WERI-Rb-1 (cell line): ENCODE data around the gene GABRG3.
A peak's percentile ranks its signal among the peaks of the same experiment; 100 is the strongest.

Experiments
- DNase-seq: peaks from one replicate; pipeline ENCODE4 v3.0.0-alpha.2; 2020
- H3K27ac ChIP-seq: fragments of 250-450 bp; sonication (Bioruptor Pico); 2 replicates; pipeline ENCODE4 v1.5.1; 2020; ENCODE audit warnings: mild to moderate bottlenecking, moderate library complexity
- H3K27me3 ChIP-seq: fragments of 250-450 bp; sonication (Bioruptor Pico); 2 replicates; pipeline ENCODE4 v1.5.1; 2021; ENCODE audit warnings: mild to moderate bottlenecking, low read depth, moderate library complexity; ENCODE audit not compliant: insufficient read depth, severe bottlenecking
- H3K36me3 ChIP-seq: fragments of 250-450 bp; sonication (Bioruptor Pico); 2 replicates; pipeline ENCODE4 v1.5.1; 2020; ENCODE audit warnings: mild to moderate bottlenecking, moderate library complexity
- H3K4me3 ChIP-seq: 2 replicates; pipeline ENCODE4 v1.5.1; 2011; ENCODE audit warnings: low read depth, mild to moderate bottlenecking, control low read depth, low read length
- H3K9me3 ChIP-seq: fragments of 250-450 bp; sonication (Bioruptor Pico); 2 replicates; pipeline ENCODE4 v1.5.1; 2021; ENCODE audit warnings: mild to moderate bottlenecking, moderate library complexity; ENCODE audit not compliant: severe bottlenecking
- CTCF ChIP-seq: IDR thresholded peaks from 2 replicates; pipeline ENCODE4 v1.5.1; 2011; ENCODE audit warnings: low read depth, mild to moderate bottlenecking, control low read depth, inconsistent platforms, low read length

Gene GABRG3

GRCh38 chr15:27339138-27339537 is 368.2 kb downstream of the GABRG3 start:
- H3K27ac ChIP-seq: no peak overlapping the region
- H3K27me3 ChIP-seq: no peaks in the 10 kb centered on the region
- H3K9me3 ChIP-seq: no peaks in the 10 kb centered on the region
- no peak for DNase-seq
- TF ChIP-seq CTCF: peak; percentile 20; the same call in 1 of the 2 replicates
- H3K4me3 ChIP-seq: no peak overlapping the region
- H3K36me3 ChIP-seq: no peaks in the 10 kb centered on the region

GRCh38 chr15:27341780-27342343 is 370.9 kb downstream of the GABRG3 start:
- H3K27me3 ChIP-seq: no peaks in the 10 kb centered on the region
- TF ChIP-seq CTCF: no peak
- H3K9me3 ChIP-seq: no peaks in the 10 kb centered on the region

GRCh38 chr15:27342991-27343390 is 372.0 kb downstream of the GABRG3 start:
- no peaks in the 10 kb centered on the region for H3K9me3 ChIP-seq
- H3K27me3 ChIP-seq: no peaks in the 10 kb centered on the region
- no peak for TF ChIP-seq CTCF
- H3K36me3 ChIP-seq: no peaks in the 10 kb centered on the region
- DNase-seq: peak; percentile 56
- no peak overlapping the region for H3K4me3 ChIP-seq
- H3K27ac ChIP-seq: no peak overlapping the region

More at GRCh38 chr15:27341780-27342343, 370.9 kb downstream of the GABRG3 start:
- Histone ChIP-seq H3K4me3 (no peak overlapping the region), H3K27ac (no peak overlapping the region), H3K36me3 (no peaks in the 10 kb centered on the region)
- no peak for DNase-seq

- Histone ChIP-seq H3K27me3 (no peaks in the 10 kb centered on the region), H3K9me3 (no peaks in the 10 kb centered on the region), H3K36me3 (no peaks in the 10 kb centered on the region), H3K27ac (no peak overlapping the region), H3K4me3 (no peak overlapping the region)
- DNase-seq: no peak
- no peak for TF ChIP-seq CTCF
These were observed 381.2 kb downstream of the GABRG3 start for GRCh38 chr15:27352136-27352535.

GRCh38 chr15:27353856-27354255 is 382.9 kb downstream of the GABRG3 start:
- no peak for DNase-seq
- Histone ChIP-seq H3K9me3 (no peaks in the 10 kb centered on the region), H3K36me3 (no peaks in the 10 kb centered on the region), H3K4me3 (no peak overlapping the region), H3K27ac (no peak overlapping the region), H3K27me3 (no peaks in the 10 kb centered on the region)
- TF ChIP-seq CTCF: no peak
